H9 (cell line): ENCODE measurements around the gene IPPK. TPM values are rescaled to one million over a fixed set of nuclear protein-coding genes. Genes with fewer than 3 reads are reported as not detected.

ENCODE experiments used
- DNase-seq: peaks from one replicate; pipeline ENCODE4 v3.0.0-alpha.2; 2017
- H2AFZ ChIP-seq: one replicate; pipeline ENCODE4 v1.6.1; 2013; ENCODE audit warnings: mild to moderate bottlenecking, low read length, control low read depth, moderate library complexity
- H2AK5ac ChIP-seq: 2 replicates; pipeline ENCODE4 v1.6.1; 2013; ENCODE audit warnings: low read length, control low read depth, mixed read lengths; ENCODE audit not compliant: insufficient read length
- H2BK120ac ChIP-seq: one replicate; pipeline ENCODE4 v1.6.1; 2013; ENCODE audit warnings: low read depth, mild to moderate bottlenecking, low read length, control low read depth, inconsistent platforms; ENCODE audit not compliant: poor library complexity, severe bottlenecking
- H2BK12ac ChIP-seq: 2 replicates; pipeline ENCODE4 v1.6.1; 2013; ENCODE audit warnings: low read length, control low read depth, mixed read lengths, low read depth; ENCODE audit not compliant: insufficient read length
- H2BK15ac ChIP-seq: 2 replicates; pipeline ENCODE4 v1.6.1; 2013; ENCODE audit warnings: low read depth, low read length, control low read depth
- H2BK20ac ChIP-seq: one replicate; pipeline ENCODE4 v1.6.1; 2013; ENCODE audit warnings: low read depth, mild to moderate bottlenecking, low read length, control low read depth, inconsistent platforms; ENCODE audit not compliant: poor library complexity, severe bottlenecking
- H2BK5ac ChIP-seq: 2 replicates; pipeline ENCODE4 v1.6.1; 2013; ENCODE audit warnings: low read length, control low read depth, mixed read lengths; ENCODE audit not compliant: insufficient read length
- H3K14ac ChIP-seq: 2 replicates; pipeline ENCODE4 v1.6.1; 2013; ENCODE audit warnings: low read length, control low read depth; ENCODE audit not compliant: insufficient read depth
- H3K18ac ChIP-seq: 2 replicates; pipeline ENCODE4 v1.6.1; 2013; ENCODE audit warnings: low read depth, mild to moderate bottlenecking, mixed read lengths, low read length, control low read depth; ENCODE audit not compliant: insufficient read length
- H3K23ac ChIP-seq: 2 replicates; pipeline ENCODE4 v1.6.1; 2013; ENCODE audit warnings: low read length, control low read depth, mixed read lengths, low read depth; ENCODE audit not compliant: insufficient read length
- H3K23me2 ChIP-seq: 2 replicates; pipeline ENCODE4 v1.6.1; 2013; ENCODE audit warnings: low read depth, mild to moderate bottlenecking, mixed read lengths, low read length, control low read depth; ENCODE audit not compliant: insufficient read length, poor library complexity, severe bottlenecking
- H3K27ac ChIP-seq: 2 replicates; pipeline ENCODE4 v1.5.1; 2013; ENCODE audit warnings: low read length, control low read depth, mixed read lengths, low read depth; ENCODE audit not compliant: insufficient read length
- H3K27me3 ChIP-seq: 2 replicates; pipeline ENCODE4 v1.6.1; 2013; ENCODE audit warnings: low read length, control low read depth, inconsistent platforms; ENCODE audit not compliant: insufficient read depth
- H3K4ac ChIP-seq: 2 replicates; pipeline ENCODE4 v1.6.1; 2013; ENCODE audit warnings: low read depth, mild to moderate bottlenecking, control low read depth, inconsistent platforms, low read length, moderate library complexity
- H3K4me1 ChIP-seq: 2 replicates; pipeline ENCODE4 v1.6.1; 2013; ENCODE audit warnings: low read length, control low read depth, inconsistent platforms; ENCODE audit not compliant: insufficient read depth
- H3K4me2 ChIP-seq: 2 replicates; pipeline ENCODE4 v1.6.1; 2013; ENCODE audit warnings: low read length, control low read depth, mixed read lengths; ENCODE audit not compliant: insufficient read length, insufficient read depth
- H3K56ac ChIP-seq: 2 replicates; pipeline ENCODE4 v1.6.1; 2013; ENCODE audit warnings: low read depth, mild to moderate bottlenecking, mixed read lengths, low read length, control low read depth; ENCODE audit not compliant: insufficient read length
- H3K79me1 ChIP-seq: 2 replicates; pipeline ENCODE4 v1.6.1; 2013; ENCODE audit warnings: low read depth, mild to moderate bottlenecking, moderate library complexity, low read length, control low read depth, inconsistent platforms; ENCODE audit not compliant: insufficient read depth, poor library complexity, severe bottlenecking
- H3K79me2 ChIP-seq: 2 replicates; pipeline ENCODE4 v1.6.1; 2013; ENCODE audit warnings: low read length, control low read depth, inconsistent platforms; ENCODE audit not compliant: insufficient read depth
- H3K9ac ChIP-seq: 2 replicates; pipeline ENCODE4 v1.6.1; 2013; ENCODE audit warnings: low read length, control low read depth, mixed read lengths; ENCODE audit not compliant: insufficient read length; ENCODE audit errors: extremely low read depth
- H3K9me3 ChIP-seq: one replicate; pipeline ENCODE4 v1.6.1; 2013; ENCODE audit warnings: low read depth, low read length, inconsistent platforms; ENCODE audit not compliant: control insufficient read depth
- H3T11ph ChIP-seq: one replicate; pipeline ENCODE4 v1.6.1; 2013; ENCODE audit warnings: mild to moderate bottlenecking, low read length, control low read depth, inconsistent platforms
- H4K20me1 ChIP-seq: one replicate; pipeline ENCODE4 v1.6.1; 2013; ENCODE audit not compliant: control insufficient read depth, insufficient read length, insufficient read depth
- H4K5ac ChIP-seq: 2 replicates; pipeline ENCODE4 v1.6.1; 2013; ENCODE audit warnings: low read depth, mild to moderate bottlenecking, mixed read lengths, low read length, control low read depth; ENCODE audit not compliant: insufficient read length
- H4K8ac ChIP-seq: replicated peaks from 2 replicates; pipeline ENCODE4 v1.6.1; 2013; ENCODE audit warnings: low read length, control low read depth, mixed read lengths, low read depth; ENCODE audit not compliant: insufficient read length
- H4K91ac ChIP-seq: 2 replicates; pipeline ENCODE4 v1.6.1; 2013; ENCODE audit warnings: low read depth, mild to moderate bottlenecking, moderate library complexity, mixed read lengths, low read length, control low read depth; ENCODE audit not compliant: insufficient read length
- H3K27ac Mint-ChIP-seq, 3 experiments: 2 replicates in 2 of 3; 3 replicates in 1 of 3; pipeline ENCODE4 v1.8.0; 2020 to 2021; ENCODE audit warnings: mixed read lengths in 3 of 3, mild to moderate bottlenecking in 1 of 3, moderate library complexity in 1 of 3
- H3K27me3 Mint-ChIP-seq: 2 replicates; pipeline ENCODE4 v1.8.0; 2021; ENCODE audit warnings: low read depth, mild to moderate bottlenecking, moderate library complexity, mixed read lengths
- H3K36me3 Mint-ChIP-seq, 3 experiments: 2 replicates in 2 of 3; 3 replicates in 1 of 3; pipeline ENCODE4 v1.8.0; 2020 to 2021; ENCODE audit warnings: low read depth in 3 of 3, mixed read lengths in 3 of 3; ENCODE audit not compliant: insufficient read depth in 1 of 3
- H3K4me1 Mint-ChIP-seq, 2 experiments: 2 replicates each; pipeline ENCODE4 v1.8.0; 2020; ENCODE audit warnings: mixed read lengths in 2 of 2
- H3K4me3 Mint-ChIP-seq, 2 experiments: 2 replicates in 1 of 2; 3 replicates in 1 of 2; pipeline ENCODE4 v1.8.0; 2020 to 2021; ENCODE audit warnings: mild to moderate bottlenecking in 2 of 2, mixed read lengths in 2 of 2, moderate library complexity in 1 of 2
- H3K9me3 Mint-ChIP-seq, 2 experiments: 2 replicates in 1 of 2; 3 replicates in 1 of 2; pipeline ENCODE4 v1.8.0; 2020; ENCODE audit warnings: mild to moderate bottlenecking in 2 of 2, mixed read lengths in 2 of 2, moderate library complexity in 1 of 2
- CTCF ChIP-seq: fragments of 200-600 bp; sonication (generic); conservative IDR thresholded peaks from 3 replicates; pipeline ENCODE4 v1.8.0; 2021; ENCODE audit warnings: antibody characterized with exemption, mild to moderate bottlenecking
- WGBS: extraction: QIAGEN DNeasy Blood & Tissue Kit; methylation state at CpG from one replicate; pipeline ENCODE4 v1.1.7; 2013; ENCODE audit warnings: missing lambda C conversion rate, low lambda C conversion rate, mixed read lengths; ENCODE audit not compliant: insufficient read length; ENCODE audit errors: extremely low coverage; 5-methylcytosine and 5-hydroxymethylcytosine counted together
- total RNA-seq: library from RNA; stranded (reverse); gene quantifications from 2 replicates; pipeline ENCODE4 v1.2.1, GENCODE V29; 2021

The IPPK gene
- total RNA-seq, 1 experiment from 2014 or later, result 10.7 TPM

GRCh38 chr9:92644278-92644677 lies 25.7 kb downstream of the IPPK start:
- DNase-seq, result peak; percentile 13
- no CpG with 5 or more reads among the region's 7 CpGs for WGBS
- Histone ChIP-seq H2BK5ac (no peak overlapping the region), H3K27me3 (no peaks in the 10 kb centered on the region), H2BK120ac (no peak overlapping the region), H3K9ac (no peak overlapping the region), H3K27ac (no peak overlapping the region), H2AFZ (no peak overlapping the region), H3K18ac (no peak overlapping the region), H3K79me2 (no peaks in the 10 kb centered on the region), H2BK20ac (no peak overlapping the region), H3T11ph (no peak overlapping the region), H3K4me1 (no peaks in the 10 kb centered on the region), H3K23ac (no peak overlapping the region), H3K4me2 (no peak overlapping the region), H3K56ac (no peak overlapping the region), H3K4ac (no peak overlapping the region), H3K14ac (no peak overlapping the region), H4K91ac (no peak overlapping the region), H3K9me3 (no peaks in the 10 kb centered on the region), H3K23me2 (no peaks in the 10 kb centered on the region), H4K5ac (no peak overlapping the region), H2BK12ac (no peak overlapping the region), H3K79me1 (no peaks in the 10 kb centered on the region), H2AK5ac (no peak overlapping the region), H4K8ac (no peak overlapping the region), H2BK15ac (no peak overlapping the region), H4K20me1 (no peaks in the 10 kb centered on the region)
- no peak for TF ChIP-seq CTCF
- H3K9me3 Mint-ChIP-seq, result no peaks in the 10 kb centered on the region
- no peak overlapping the region for H3K27ac Mint-ChIP-seq
- H3K36me3 Mint-ChIP-seq, result peaks cover 27 to 74% (median 49%) of the 10 kb centered on the region in 3 experiments; a peak in 6 of 7 replicates
- H3K4me1 Mint-ChIP-seq, result no peaks in the 10 kb centered on the region
- H3K27me3 Mint-ChIP-seq, result no peaks in the 10 kb centered on the region
- no peak overlapping the region for H3K4me3 Mint-ChIP-seq
